Spleen (tissue), 7 donors: Measurements from ENCODE around the gene PTPRZ1.

Source experiments
- CTCF ChIP-seq, 11 experiments: fragments of 200-600 bp in 7 of 11; fragments of 450-650 bp in 4 of 11; sonication (generic) in 4 of 11; IDR thresholded peaks in 8 of 11; conservative IDR thresholded peaks in 3 of 11; 1 replicate in 7 of 11; 2 replicates in 4 of 11; pipeline versions ENCODE4 v1.4.0 to v1.8.0; 2016 to 2021; ENCODE audit warnings: antibody characterized with exemption in 11 of 11, inconsistent platforms in 4 of 11, mild to moderate bottlenecking in 1 of 11
- POLR2A ChIP-seq, 3 donors: fragments of 450-650 bp; IDR thresholded peaks; one replicate each; pipeline ENCODE4 v1.5.1; 2017; ENCODE audit warnings: antibody characterized with exemption in 3 of 3, mild to moderate bottlenecking in 1 of 3
- donor health status: DM: no; HTN: no; CAD: no; lungs with moderate emphysema.
- donor health status: DM: no; HTN: no; CAD: no.
- donor health status: DM: no; HTN: no; CAD: no.

GRCh38 chr7:121957626-121958025, 84.7 kb downstream of the PTPRZ1 start:
- no peak for TF ChIP-seq CTCF (IDR thresholded peaks at IDR 0.05 in 8 of 11, conservative IDR thresholded peaks at IDR 0.05 in 3 of 11)
- no peak for TF ChIP-seq POLR2A (IDR thresholded peaks at IDR 0.05)
